Measurements from ENCODE around the gene VDR.

Gene VDR

DNA sequence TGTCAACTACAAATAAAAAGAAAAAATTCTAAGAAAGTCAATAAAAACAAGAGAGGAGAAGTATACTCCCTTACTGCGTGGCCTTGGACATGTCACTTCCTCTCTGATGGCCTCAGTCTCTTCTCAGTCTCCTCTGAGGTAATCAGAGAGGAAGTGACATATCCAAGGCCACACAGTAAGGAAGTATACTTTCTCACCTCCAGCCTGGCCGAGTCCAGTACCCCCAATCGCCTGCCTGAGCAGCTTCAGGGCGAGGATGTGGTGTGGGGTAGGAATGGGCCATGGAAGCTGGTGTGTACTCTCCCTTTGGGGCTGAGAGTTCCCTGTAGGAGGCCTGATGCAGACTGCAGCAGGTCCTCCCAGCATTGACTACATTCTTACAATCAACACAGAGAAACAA, 15.8 kb downstream of the VDR start:
- in situ Hi-C loops (cut with HindIII; ENCODE audit: low sequenced_read_pairs) = no loop called here
- DNase-seq (ENCODE audit: low read depth, low spot score) = no peak
- TF ChIP-seq, protein P1, sequence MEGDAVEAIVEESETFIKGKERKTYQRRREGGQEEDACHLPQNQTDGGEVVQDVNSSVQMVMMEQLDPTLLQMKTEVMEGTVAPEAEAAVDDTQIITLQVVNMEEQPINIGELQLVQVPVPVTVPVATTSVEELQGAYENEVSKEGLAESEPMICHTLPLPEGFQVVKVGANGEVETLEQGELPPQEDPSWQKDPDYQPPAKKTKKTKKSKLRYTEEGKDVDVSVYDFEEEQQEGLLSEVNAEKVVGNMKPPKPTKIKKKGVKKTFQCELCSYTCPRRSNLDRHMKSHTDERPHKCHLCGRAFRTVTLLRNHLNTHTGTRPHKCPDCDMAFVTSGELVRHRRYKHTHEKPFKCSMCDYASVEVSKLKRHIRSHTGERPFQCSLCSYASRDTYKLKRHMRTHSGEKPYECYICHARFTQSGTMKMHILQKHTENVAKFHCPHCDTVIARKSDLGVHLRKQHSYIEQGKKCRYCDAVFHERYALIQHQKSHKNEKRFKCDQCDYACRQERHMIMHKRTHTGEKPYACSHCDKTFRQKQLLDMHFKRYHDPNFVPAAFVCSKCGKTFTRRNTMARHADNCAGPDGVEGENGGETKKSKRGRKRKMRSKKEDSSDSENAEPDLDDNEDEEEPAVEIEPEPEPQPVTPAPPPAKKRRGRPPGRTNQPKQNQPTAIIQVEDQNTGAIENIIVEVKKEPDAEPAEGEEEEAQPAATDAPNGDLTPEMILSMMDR (IDR thresholded peaks at IDR 0.05; ENCODE audit: low read depth, low read length) = no peak
- no peak overlapping the region for H3K4me3 ChIP-seq (ENCODE audit: low read depth, low read length)

DNA sequence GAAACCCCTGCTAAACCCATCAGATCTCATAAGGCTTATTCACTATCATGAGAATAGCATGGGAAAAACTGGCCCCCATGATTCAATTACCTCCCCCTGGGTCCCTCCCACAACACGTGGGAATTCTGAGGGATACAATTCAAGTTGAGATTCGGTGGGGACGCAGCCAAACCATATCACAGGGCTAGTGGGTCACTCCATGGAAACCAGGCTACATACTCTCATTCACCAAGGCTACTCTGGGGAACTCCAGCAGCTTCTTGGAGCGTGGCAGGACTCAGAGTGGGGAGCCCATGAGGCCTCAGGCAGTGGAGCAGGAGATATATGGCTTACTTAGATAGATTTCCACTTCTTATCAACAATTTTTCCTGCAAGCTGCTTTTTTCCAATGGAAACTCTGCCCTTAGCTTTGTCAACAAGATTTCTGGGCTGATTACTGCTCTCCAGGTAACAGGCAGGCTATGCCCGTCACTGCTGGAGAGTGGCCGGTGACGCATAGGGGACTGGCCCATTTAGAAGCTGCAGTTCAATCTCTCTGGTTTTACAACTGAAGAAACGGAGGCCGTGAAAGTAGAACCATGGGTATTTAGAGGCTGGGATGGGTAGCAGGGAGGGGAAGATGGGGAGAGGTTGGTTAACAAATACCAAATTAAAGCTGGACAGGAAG, 16.5 kb downstream of the VDR start:
- in situ Hi-C loops (cut with HindIII; ENCODE audit: low sequenced_read_pairs) = no loop called here
- TF ChIP-seq, protein P1 (IDR thresholded peaks at IDR 0.05; ENCODE audit: low read depth, low read length) = no peak

DNA sequence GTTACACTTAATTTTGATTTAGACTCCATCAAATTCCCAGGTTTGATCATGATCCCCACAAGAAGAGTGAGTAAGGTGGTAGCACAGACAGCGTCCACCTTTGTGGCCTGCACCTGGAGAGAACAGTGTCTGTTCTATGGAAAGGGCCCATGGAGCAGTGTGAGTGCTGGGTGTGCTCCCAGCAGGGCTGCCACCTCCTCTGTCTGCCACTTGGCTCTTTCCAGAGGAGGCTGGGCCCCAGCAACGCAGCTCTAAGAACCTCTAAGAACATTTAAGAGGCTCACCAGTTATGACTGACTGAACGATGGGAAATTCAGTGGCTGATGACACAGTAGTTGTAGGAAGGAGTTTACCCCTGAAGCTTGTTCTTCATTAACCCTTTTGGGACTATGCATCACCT, 17.3 kb downstream of the VDR start:
- no peak overlapping the region for H3K4me3 ChIP-seq (ENCODE audit: low read depth, low read length)
- TF ChIP-seq, protein P1 (IDR thresholded peaks at IDR 0.05; ENCODE audit: low read depth, low read length) = no peak
- DNase-seq (ENCODE audit: low read depth, low spot score) = no peak
- in situ Hi-C loops (cut with HindIII; ENCODE audit: low sequenced_read_pairs) = no loop called here

More for the DNA sequence above, 16.5 kb downstream of the VDR start:
- DNase-seq (ENCODE audit: low read depth, low spot score) = no peak
- no peak overlapping the region for H3K4me3 ChIP-seq (ENCODE audit: low read depth, low read length)

DNA sequence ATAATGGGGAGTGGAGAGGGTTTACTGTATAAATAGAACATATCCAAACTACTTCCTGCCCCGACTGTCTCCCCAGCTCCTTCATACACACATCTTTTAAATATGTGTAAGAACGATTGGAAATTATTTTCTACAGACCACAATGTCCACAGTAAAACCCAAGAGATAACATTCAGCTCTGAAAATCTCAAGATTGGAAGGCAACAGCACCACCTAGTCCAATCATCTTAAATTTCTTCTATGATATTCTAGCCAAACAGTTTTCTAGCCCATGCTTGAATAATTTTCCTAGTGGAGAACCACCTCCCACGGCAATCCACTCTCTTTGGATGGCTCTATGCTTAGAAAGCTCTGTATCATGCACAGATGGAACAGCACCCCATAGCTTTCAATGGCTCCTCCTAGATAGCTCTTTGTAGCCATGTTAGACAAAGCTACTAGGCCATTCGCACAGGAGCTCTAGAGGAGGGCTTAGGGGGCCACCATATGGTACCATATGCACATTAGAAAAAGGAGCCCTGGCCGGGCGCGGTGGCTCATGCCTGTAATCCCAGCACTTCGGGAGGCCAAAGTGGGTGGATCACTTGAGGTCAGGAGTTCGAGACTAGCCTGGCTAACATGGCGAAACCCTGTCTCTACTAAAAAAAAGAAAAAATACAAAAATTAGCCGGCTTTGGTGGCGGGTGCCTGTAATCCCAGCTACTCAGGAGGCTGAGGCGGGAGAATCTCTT, 18.1 kb downstream of the VDR start:
- in situ Hi-C loops (cut with HindIII; ENCODE audit: low sequenced_read_pairs) = no loop called here
- no peak overlapping the region for H3K4me3 ChIP-seq (ENCODE audit: low read depth, low read length)
- peak; percentile 38 for DNase-seq (ENCODE audit: low read depth, low spot score)
- TF ChIP-seq, protein P1 (IDR thresholded peaks at IDR 0.05; ENCODE audit: low read depth, low read length) = peak; percentile 15

DNA sequence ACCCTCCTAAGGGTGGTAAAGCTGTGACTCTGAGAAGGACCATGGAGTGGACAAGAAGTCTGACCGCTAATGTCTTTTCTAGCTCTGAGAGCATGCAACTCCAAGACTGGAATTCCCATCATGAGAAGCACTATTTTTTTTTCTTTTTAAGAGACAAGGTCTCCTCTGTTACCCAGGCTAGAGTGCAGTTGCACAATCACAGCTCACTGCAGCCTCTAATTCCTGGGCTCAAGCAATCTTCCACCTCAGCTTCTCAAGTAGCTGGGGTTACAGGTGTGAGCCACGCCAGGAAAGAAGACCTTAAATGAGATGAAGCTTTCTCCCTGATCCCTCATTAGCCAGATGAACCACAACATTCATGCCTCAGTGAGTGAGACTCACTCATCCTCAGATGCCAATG, 19.2 kb downstream of the VDR start:
- TF ChIP-seq, protein P1 (IDR thresholded peaks at IDR 0.05; ENCODE audit: low read depth, low read length) = no peak
- in situ Hi-C loops (cut with HindIII; ENCODE audit: low sequenced_read_pairs) = no loop called here
- DNase-seq (ENCODE audit: low read depth, low spot score) = no peak
- no peak overlapping the region for H3K4me3 ChIP-seq (ENCODE audit: low read depth, low read length)

DNA sequence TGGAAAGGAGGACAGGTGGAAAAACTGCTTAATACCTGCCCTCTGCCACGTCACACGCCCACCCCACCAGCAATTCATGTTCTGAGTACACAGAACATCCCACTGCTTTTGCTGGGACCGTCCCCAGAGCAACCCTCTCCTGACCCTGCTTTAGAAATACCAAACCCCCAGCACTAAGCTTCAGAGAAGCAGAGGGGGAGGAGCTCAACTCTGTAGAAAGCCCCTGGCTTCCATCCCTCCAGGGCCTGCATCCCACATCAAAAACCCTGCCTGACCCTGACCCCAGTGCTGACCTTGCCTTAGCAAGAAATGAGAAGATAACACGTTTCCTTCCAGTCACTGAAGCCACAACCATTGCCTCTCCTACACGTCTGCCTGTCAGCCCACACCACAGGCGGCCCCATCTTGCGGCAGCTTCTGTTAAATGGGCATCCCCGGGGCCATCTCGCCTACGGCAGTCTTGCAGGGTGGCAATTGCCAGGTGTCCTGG, 19.7 kb downstream of the VDR start:
- H3K4me3 ChIP-seq (ENCODE audit: low read depth, low read length) = no peak overlapping the region
- TF ChIP-seq, protein P1 (IDR thresholded peaks at IDR 0.05; ENCODE audit: low read depth, low read length) = no peak
- in situ Hi-C loops (cut with HindIII; ENCODE audit: low sequenced_read_pairs) = no loop called here
- no peak for DNase-seq (ENCODE audit: low read depth, low spot score)
